Activated T-cell treated with anti-CD3 and anti-CD28 coated beads for 48 hours (primary cell): ENCODE measurements around the gene DYRK1A.
"Not testable (repeated sequence)": the region's sequence is repeated elsewhere in the genome, so short reads cannot be mapped to it uniquely, and the experiment has no call there.

Source experiments
- DNase-seq: peaks from one replicate; pipeline ENCODE4 v3.0.0-alpha.2; 2020; ENCODE audit warnings: low read depth

DYRK1A gene

DNA sequence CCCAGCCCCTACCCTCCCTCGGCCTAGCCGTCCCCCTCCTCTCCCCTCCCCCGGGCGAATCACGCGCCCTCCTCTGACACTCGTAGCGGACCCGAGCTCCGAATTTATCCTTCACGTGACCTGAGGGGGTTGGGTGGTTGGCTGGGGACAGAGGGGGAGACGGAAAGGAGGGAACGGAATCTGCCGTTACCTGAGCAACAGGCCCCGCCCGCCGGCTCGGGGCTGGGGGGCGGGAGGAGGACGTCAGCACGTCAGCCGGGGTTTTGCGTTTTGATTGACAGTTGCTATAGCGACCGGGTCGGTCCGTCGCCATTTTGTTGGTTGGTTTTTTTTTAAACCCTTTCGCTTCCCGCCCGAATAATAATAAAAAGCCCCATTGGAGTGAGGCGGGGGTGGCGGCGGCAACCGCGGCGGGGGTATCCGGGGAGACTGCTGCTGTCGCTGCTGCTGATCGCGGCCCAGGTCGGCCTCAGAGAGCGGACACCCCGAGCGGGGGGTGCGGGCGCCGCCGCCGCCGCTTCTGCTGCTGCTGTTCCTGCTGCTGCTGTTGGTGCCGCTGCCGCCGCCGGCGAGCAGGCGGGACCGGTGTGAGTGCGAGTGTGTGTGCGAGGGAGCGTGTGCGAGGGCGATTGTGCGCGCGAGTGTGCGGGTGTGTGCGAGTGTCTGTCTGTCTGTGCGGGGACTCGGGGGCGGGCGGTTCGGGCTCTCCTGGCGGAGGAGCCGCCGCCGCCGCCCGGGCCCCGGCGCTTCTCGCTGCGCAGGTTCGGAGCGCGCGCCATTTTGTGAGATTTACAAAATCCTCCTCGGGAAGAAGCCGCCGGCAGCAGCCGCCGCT is at the start of gene DYRK1A:
TSS of gene DYRK1A (plus strand) at position 292 of the 835 bp plus-strand sequence. CDS start 53,602 bp downstream, outside the sequence.
- DNase-seq: peak; percentile 96

DNA sequence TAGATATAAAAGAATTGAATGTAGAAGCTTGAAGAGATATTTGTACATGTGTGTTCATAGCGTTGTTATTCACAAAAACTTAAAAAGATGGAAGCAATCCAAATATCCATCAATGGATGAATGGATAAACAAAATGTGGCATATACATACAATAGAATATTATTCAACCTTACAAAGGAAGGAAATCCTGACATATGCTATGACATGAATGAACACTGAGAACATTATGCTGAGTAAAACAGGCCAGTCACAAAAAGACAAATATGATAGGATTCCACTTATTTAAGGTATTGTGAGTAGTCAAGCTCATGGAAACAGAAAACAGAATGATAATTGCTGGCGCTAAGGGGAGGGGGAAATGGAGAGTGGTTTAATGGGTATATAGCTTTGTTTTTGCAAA is 47.0 kb upstream of the DYRK1A start:
- DNase-seq: no peak

DNA sequence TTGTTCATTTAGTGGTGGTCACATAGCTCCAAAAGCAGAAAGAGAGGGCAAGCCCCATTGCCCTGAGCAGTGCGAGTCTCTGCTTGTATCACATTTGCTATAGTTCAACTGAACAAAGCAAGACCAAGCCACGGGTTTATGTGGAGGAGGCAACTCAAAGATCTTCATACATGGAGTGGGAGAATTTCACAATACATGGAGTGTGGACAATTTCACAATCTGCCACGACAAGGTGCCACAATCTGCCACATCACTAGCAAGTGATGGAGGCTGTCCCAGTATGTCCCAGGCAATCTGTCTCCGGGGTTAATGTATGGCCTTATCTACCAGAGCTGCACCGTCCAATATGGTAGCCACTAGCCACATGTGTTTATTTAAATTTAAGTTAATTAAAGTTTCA is 44.5 kb upstream of the DYRK1A start:
- DNase-seq: no peak

DNA sequence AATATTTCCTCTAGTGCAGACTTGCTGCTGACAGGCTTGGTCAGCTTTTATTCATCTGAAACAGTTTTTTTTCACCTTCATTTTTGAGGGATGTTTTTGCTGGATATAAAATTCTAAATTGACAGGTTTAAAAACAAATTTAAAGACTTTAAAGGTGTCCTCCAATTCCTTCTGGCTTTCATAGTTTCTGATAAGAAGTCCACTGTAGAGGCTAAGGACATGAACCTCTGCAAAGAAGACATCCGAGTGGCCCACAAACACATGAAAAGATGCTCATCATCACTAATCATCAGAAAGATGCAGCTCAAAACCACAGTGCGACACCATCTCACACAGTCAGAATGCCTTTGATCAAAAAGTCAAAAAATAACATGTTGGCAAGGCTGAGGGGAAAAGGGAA is 42.0 kb upstream of the DYRK1A start:
- no peak for DNase-seq

DNA sequence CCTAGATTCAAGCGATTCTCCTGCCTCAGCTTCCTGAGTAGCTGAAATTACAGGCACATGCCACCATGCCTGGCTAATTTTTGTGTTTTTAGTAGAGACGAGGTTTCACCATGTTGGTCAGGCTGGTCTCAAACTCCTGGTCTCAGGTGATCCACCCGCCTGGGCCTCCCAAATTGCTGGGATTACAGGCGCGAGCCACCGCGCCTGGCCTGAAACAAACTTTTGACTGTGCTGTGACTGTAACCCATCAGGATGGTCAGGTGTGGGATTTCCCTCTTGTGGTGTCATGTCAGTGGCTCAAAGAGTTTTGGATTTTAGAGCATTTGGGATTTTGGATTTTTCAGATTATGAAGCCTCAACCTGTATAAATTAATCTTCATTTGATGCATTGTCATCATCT is 38.4 kb upstream of the DYRK1A start:
- DNase-seq: not testable (repeated sequence)

DNA sequence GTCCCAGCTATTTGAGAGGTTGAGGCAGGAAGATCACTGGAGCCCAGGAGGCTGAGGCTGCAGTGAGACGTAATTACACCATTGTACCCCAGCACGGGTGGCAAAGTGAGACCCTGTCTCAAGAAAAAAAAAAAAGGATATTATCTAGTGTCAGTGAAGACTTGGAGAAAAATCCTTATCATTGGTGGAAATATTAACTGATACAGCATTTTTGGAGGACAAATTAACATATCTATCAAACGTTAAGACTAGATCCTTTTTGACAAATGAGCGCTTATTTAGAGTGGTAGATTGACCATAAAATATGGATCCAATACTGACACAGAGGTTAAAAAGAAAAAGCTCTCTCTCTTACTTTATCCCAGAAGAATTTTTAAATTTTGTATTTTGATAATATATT is 35.2 kb upstream of the DYRK1A start:
- DNase-seq: no peak

DNA sequence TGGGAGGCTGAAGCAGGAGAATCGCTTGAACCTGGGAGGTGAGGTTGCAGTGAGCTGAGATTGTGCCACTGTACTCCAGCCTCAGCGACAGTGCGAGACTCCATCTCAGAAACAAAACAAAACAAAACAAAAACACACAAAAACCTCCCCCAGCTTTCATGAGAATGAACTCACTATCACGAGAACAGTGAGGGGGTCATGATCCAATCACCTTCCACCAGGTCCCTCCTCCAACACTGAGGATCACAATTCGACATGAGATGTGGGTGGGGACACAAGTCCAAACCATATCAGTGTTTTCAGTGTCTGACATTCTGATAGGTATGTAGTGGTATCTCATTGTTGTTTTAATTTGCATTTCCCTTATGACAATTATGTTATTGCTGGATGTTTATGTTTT is 31.5 kb upstream of the DYRK1A start:
- no peak for DNase-seq

DNA sequence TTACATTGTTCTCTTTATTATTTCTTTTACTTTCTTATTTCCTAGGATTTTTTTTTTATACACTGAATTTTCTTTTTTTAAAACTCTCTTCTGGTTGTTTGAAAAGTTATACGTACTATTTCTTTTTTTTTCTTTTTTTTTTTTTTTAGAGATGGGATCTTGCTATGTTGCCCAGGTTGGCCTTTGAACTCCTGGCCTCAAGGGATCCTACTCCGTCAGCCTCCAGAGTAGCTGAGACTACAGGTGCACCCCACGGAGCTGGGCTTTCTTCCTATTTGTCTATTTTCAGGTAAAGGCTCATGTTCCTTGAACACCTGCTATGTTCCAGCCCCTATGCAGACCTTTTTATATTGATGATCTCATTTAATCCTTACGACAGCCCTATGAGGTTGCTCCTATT is 29.4 kb upstream of the DYRK1A start:
- no peak for DNase-seq

DNA sequence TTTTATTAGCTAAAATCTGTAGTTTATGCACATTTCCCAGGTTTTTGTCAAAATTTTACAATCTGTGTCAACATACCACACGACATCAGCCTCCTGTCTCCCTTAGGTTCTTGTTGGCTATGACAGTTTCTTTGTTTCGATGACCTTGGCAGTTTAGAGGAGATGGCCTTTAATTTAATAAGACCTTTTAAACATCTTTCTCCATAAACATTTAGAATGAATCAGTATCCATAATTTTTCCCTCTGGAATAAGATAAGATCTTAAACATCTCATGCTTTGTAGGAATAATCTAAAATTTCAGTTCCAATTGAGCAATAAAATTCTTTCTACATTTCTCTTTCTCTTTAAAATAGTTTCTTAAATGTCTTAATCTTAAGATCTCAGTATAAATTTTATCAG is 28.7 kb upstream of the DYRK1A start:
- DNase-seq: no peak

DNA sequence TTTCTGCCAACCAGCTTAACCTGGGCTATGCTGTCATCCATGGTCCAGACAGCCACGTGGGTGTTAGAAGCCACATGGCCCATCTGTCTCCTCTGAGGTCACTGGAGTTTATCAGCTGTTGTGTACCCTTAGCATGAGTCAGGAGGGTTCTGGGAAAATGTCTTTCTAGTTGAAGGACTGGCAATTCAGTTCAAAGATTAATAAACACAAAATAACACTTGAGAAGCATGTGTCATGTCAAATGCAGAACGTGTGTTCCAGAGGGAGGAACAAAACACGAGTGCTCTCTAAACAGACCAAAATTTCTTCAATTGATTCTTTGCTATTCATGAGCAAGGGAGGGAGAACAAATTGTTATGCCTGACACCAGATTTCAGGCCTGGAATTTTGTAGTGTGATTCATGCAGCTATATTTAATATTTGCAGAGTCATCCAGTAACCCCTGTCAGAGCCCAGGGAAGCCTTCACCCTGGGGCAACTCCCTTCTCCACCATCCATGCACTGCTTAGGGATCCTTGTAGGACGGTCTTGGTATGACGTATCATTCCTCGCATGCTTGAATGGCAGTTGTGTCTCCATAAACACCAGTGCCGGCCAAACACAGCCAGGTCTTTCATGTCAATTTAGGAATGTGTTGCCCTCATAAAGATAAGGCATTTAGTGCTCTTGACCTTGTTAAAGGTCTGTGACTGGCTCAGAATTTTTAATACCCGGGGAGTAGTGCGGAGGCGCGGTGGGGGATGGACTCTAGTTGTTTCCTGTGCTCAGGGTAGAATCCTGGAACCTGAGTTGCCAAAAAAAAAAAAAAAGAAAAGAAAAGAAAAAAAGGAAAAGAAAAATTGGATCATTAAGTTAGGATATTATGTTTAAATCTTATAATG is 27.7 kb upstream of the DYRK1A start:
- no peak for DNase-seq

DNA sequence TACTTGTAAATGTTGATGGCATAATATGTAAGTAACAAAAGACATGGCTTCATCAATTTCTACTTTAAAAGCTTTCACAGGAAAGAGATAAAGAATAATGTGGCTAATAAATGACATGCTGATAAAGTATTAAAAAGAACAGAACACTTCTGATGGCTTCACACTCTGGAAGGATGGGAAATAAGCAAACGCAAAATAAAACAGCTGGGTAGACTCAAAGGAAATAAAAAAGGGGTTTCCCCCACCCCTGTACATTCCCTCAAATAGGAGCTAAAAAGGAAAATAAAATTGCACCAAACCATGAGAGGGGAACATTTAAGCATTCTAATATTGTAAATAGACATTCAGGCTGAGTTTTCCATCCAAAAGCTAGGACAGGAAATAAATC is 27.0 kb upstream of the DYRK1A start:
- no peak for DNase-seq

DNA sequence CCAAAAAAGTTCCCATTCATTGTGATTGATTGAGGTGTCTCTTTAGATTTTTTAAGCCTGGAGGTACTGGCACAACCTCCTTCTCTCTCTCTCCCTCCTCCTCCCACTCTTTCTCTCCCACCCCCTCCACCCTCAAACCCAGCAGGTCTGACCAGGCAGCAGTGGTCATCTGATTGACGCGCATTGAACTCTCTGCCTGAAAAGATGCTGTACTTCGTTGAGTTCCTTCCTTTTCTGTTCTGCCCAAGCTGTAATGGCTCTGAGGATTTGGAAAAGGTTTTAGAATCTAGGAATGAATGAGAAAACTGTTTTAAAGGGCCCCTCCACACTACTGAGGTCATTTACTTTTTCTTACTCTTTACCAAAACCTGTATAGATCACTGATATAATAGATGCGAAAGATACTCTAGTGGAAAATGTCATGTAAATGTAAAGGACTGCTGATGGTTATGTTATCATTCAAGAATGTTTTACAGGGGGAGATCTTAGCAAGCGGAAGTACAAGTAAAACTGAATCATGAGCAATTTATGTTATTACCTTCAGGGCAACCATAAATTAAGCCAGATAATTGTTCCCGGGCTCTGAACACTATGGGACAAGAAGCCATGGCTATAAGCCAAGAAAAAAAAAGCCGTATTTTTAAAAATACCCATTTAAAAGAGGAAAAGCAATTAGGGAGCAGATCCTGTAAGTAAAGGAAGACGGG is 25.2 kb upstream of the DYRK1A start:
- DNase-seq: no peak

DNA sequence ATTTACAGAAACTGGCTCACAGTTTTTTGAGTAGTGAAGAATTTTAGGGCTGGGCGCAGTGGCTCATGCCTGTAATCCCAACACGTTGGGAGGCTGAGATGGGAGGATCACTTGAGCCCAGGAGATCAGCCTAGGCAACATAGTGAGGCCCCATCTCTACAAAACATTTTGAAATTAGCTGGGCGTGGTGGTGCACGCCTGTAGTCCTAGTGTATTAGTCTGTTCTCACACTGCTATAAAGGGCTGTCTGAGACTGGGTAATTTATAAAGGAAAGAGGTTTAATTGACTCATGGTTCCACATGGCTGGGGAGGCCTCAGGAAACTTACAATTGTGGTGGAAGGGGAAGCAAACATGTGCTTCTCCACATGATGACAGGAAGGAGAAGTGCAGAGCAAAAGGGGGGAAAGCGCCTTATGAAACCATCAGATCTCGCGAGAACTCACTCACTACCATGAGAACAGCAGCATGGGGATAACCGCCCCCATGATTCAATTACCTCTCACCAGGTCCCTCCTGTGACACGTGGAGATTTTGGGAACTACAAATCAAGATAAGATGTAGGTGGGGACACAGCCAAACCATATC is 24.4 kb upstream of the DYRK1A start:
- no peak for DNase-seq

DNA sequence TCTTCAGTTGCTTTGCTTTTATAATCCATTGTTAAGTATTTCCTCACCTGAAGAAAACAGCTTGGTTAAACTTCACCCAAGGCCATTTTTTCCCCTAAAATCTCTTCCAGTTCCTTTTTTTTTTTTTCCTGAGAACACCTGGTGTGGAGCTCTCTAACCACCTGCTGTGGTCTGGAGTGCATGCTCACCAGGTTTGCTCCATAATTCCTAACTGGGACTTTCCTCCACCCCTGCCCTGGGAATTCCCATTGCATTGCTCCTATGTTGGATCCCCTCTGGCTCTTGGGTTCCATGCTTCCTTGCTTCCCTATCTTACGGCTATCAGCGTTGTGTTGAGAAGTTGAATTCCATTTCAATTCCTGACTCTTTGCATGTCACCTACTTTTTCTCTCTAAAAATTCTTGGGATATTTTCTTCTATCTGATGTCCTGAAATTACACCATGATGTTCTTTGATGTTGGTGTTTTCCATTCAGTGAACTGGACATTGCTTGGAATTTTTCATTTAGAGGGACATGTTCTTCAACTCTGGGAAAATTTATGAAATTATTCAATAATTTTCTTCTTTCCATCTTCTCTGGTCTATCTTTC is 19.6 kb upstream of the DYRK1A start:
- DNase-seq: no peak

DNA sequence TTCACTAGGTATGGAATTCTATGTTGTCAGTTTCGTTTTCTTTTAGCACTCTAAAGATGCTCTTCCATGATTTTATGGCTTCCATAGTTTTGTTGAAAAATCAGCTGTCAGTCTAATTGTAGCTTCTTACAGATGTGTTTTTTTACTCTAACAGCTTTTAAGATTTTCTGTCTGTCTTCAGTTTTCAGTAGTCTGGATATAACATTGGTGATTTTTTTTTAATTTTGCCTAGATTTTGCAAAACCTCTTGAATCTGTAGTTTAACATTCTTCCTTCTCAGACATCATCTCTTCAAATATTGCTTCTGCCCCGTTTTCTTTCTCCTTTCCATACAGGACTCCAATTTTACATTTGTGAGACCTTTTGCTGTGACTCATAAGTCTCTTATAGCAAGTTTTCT is 17.9 kb upstream of the DYRK1A start:
- no peak for DNase-seq

DNA sequence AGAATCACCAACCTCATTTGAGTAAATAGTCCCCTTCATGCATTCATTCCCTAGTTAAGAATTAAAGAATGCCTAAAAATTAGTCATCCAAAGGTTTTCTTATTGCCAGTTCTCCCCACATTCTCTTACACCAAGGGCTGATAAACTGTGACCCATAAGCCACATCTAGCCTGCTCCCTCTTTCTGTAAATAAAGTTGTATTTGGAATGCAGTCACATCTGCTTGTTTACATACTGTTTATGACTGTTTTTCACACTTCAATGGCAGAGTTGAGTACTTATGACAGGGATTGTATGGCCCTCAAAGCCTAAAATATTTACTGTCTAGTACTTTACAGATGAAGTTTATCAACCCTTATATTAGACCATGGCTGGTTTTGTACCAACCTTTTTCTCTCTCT is 16.1 kb upstream of the DYRK1A start:
- DNase-seq: no peak

DNA sequence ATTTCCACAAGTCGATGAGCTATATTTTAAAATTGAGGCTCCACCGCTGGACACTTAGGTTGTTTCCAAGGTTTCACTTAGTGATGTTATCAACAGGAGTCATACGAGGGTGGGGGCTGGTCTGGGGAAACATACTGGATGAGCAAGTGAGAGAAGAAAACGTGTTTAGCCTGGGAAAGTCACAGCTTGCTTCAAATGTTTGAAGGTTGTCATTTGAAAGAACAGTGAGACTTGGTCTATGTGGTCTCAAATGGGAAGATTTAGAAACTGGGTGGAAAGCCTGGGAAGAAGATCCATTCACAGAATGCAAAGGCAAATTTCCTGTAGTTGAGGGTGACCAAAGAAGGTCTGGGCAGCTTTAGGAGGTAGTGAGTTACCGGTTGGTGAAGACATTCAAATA is 9.9 kb upstream of the DYRK1A start:
- DNase-seq: no peak

DNA sequence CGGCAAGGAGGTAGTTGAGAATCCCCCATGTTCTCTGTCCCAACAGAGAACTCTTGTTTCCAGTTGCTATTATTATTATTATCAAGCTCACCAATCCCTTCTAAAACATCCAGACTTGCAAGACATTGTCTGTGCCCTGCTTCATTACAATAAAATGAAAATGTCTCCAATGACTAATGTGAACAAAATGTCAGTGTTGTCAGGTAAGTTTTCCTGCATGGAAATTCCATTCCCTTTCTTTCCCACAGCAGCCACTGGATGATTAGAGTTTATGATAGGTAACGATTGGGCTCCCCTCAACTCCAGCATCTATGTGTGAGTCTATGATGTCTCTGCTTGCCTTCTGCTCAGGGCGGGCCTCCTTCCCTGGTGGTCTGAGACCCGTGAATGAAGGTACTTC is 8.9 kb upstream of the DYRK1A start:
- no peak for DNase-seq

DNA sequence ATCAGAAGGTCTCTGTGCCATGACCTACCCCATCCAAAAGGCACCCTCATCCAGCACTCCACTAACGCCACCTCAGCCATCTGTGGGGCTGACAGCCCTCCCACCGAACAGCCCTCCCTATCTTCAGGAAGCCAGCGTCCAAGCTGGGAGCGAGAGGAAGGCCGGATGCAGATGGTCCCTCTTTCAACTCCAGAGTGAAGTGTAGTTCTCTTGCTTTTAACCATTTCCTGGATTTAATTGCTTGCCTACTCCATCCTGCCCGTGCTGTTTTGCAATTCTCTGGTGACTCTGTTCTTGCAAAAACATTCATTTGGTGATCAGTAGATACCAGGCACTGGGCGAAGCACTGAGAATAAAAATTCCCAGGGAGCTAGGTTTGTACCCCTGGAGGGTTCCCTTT is 8.2 kb upstream of the DYRK1A start:
- DNase-seq: no peak

DNA sequence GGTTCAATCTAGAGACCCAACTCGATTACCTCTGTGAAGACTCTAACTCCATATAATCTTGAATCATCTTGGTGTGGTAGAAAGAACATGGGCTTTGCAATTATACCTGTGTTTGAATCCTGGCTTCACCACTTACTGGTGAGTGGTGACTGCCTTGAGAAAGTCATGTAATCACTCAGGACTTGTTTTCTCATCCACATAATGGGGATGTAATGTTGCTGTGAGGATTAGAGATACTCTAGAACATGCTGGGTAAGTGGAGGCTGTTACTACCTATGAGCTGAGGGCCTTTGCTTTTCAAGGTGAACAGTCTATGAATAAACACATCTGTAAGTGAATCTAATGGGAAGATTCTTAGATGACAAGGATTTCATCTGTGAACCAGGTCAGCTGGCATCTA is 2.6 kb upstream of the DYRK1A start:
- no peak for DNase-seq

DNA sequence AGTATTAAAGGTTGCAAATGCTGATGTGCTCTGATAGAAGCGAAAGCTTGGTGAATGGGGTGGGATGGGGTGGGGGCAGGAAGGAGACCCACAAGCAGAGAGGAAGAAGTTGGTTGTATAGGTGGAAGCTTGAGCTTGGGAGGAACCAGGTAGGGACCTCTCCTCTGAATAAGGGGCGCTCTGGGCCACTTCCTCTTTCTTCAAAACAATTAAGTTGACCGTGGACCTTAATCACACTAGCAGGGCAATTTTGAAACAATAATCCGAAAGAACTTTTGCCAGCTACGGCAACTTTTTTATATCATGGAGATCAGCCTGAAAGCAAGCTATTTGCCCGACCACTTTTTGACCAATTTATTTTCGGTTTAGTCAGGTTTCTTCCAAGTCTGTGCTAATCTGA is 1.9 kb upstream of the DYRK1A start:
- DNase-seq: no peak
